HG03095 (cell line): ENCODE data around the gene PRKCZ.
"Not testable (repeated sequence)": the region's sequence is repeated elsewhere in the genome, so short reads cannot be mapped to it uniquely, and the experiment has no call there.

Experiments
- ATAC-seq: cut with Tn5 transposase; IDR thresholded peaks from one replicate; pipeline ENCODE4 v1.9.1; 2021; ENCODE audit warnings: moderate library complexity; ENCODE audit not compliant: unreplicated experiment

Gene PRKCZ

DNA sequence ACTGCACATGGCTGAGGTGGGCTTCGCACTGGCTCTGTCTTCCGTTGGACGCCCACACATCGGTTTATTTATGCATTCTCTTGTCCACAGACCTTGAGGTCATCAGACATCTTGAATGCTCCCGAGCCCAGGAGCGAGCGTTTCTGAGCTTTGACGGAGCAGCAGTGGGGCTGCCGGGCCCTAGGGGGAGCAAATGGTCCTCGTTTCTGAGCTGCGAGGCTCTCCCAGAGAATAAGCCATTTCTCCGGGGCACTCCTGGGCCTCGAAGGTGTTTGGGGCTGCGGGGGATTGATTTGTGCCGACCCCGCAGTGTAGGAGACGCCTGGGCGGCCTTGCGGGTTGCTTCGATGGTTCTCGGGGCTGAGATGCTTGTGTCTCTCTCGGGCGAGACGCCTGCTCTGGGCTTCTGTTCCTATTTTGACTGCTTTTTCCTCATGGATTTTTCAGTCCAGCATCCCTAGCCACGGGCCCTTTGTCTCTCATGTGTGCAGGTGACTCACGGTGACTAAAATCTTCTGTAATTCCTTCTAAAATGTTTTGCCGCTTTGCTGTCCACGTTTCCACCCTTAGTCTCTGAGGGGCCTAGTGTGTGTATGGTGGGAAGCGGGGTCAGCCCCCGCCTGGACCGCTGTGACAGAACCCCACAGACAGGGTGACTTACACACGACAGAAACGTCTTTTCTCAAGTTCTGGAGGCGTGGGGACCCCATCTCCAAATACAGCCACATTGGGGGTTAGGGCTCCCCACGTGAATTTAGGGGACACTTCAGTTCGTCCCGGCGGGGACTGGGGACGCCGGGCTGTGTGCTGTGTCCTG, 82.2 kb downstream of the PRKCZ start:
- no peak for ATAC-seq

DNA sequence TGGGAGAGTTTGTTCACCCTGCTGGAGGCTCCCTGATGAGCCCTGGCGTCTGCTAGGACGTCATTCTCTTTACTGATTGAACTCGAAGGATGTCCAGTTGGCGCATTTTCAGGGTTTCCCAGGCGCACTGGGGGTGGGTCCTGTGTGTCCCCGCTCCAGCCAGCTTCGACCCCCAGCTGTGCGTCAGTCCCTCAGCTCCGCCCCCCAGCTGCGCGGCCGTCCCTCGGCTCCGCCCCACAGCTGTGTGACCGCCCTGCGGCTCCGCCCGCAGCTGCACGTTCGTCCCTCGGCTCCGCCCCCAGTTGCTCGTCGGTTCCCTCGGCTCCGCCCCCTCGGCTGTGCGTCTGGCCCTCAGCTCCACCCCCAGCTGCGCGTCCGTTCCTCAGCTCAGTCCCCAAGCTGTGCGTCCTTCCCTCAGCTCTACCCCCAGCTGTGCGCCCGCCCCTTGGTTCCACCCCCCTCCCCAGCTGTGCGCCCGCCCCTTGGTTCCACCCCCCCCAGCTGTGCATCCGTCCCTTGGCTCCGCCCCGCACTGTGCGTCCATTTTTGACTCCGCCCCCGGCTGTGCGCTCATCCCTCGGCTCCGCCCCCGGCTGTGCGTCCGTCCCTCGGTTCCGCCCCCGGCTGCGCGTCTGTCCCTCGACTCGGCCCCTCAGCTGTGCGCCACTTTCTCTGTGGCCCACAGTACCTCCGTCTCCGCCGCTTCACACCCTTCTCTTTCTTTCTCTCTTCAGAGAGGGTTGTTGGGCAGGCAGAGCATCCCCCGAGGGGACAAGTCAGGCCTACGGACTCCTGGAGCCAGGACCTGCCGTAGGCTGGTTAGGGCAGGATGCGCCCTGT, 83.0 kb downstream of the PRKCZ start:
- ATAC-seq = peak; percentile 79

DNA sequence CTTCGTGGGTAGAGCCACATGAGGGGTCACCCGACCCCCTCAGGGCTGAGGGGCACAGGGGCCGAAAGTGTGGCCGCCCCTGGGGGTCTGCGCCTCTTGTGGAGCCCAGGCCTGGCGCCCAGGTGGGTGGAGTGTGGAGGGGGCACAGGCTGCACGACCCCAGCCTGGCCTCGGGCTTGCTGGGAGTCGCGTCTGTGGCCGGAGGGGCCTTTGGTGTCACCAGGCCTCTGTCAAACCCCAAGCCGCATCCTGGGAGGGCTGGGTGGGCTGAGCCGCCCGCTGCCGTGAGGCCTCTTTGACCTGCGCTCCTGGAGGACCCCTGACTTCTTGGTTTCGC, 83.6 kb downstream of the PRKCZ start:
- no peak for ATAC-seq

DNA sequence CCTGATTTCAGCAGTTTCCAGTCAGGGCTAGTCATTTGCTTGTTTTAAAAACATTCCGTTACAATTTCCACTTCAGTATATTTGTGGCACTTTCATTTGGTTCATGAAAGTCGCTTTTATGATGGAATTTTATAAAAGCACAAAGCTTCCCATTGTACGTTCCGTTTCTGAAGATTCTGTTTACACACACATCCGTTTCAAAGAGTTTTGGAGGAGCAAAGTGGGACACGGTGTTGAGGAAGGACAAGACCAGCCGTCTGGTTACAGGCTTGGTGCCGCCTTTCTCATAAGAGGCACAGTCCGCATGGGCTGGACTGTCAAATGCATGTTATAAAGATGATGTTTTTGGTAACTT, 84.0 kb downstream of the PRKCZ start:
- no peak for ATAC-seq

DNA sequence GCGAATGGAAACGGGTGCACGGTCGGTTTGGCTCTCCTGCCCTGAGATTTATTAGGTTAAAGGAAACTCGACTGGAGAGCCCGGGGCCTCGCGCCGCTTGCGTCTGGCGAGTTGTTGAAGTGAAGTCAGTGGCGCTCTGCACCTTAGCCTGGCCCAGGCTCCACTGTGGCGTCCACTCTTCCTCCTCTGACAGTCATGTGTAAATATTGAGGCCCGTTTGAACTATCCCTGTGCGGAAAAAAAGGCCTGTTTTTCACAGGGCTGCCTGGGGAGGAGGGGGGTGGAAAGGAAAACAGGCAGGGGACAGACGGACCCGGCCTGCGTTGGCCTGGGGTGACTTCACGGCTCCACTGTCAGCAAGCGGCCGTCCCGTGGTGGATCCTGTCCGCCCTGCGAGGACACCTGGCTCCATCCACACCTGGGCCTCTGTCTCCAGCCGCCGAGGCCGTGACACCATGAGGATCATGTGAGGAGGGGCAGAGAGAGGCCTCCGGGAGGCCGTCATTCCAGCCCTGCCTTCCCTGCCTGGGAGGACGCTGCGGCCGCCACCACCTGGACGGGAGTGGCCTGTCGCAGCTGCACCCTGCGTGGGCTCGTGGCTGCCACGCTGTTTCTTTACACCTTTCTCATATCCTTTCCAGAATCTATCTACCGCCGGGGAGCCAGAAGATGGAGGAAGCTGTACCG, 84.6 kb downstream of the PRKCZ start:
- ATAC-seq = no peak

DNA sequence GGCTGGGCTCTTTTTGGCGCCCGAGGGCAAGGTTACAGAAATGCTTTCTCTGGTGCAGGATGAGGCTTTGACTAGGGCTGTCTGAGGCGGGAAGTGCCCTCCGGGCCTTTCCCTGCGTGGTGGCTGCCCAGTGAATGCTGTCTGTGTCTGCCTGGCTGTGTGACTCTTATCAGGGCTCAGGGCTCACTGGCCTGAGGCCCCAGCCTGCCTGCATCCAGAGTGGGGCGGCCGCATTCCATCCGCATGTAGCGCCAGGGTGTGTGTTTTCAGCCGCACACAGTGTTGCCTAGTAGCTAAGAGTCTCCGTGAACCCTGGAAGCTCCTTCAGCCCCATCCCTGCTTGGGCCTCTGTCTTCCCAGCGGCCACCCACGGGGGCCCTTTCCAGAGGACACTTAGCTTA, 85.2 kb downstream of the PRKCZ start:
- ATAC-seq = no peak

DNA sequence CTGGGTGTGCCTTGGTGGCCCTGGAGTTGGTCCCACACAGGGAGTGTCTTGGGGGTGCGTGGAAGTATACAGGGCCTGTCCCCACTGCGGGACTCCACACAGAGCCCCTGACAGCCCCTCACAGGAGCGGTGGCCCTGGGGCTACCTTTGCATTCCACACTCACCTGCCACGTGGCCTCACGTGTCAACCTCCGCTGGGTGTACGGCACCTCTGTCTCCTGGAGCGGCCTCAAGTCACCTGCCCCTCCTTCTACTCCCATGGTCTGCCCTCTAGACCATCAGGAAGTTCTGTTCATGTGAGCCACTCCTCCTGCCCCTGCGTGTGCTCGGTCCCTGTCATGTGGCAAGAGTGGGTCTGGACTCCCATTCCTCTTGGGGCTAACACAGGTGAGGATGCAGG, 85.7 kb downstream of the PRKCZ start:
- no peak for ATAC-seq

DNA sequence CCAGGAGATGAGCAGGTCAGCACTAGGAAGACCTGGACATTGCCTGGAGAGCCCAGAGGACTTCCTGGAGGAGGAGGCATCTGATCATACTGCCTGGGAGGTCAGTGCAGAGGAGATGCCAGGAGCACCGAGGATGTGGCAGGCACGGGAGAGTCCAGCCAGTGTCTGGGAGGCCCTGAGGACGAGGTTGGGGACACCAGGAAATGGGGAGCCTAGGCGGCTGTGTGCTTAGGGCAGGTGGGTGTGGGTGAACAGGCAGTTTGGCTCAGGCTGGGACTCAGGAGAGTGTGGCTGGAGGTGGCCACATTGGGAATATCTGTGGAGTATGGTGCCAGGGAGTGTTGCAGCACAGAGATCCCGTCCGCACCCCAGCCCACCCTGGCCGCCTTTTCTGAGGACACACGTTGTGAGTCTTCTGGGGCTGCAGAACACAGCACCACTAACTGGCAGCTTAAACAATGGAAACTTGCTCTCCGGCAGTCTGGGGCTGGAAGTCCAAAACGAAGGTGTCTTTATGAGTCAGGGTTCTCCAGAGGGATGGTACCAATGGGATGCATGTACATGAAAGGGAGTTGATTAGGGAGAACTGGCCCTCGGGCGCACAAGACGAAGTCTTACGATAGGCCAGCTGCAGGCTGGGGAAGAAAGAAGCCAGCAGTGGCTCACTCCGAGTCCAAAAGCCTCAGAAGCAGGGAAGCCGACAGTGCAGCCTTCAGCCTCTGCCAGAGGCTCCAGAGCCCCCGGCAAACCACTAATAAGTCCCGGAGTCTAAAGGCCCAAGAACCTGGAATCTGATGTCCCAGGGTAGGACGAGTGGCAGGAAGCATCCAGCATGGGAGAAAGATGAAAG, 86.4 kb downstream of the PRKCZ start:
- ATAC-seq = no peak

DNA sequence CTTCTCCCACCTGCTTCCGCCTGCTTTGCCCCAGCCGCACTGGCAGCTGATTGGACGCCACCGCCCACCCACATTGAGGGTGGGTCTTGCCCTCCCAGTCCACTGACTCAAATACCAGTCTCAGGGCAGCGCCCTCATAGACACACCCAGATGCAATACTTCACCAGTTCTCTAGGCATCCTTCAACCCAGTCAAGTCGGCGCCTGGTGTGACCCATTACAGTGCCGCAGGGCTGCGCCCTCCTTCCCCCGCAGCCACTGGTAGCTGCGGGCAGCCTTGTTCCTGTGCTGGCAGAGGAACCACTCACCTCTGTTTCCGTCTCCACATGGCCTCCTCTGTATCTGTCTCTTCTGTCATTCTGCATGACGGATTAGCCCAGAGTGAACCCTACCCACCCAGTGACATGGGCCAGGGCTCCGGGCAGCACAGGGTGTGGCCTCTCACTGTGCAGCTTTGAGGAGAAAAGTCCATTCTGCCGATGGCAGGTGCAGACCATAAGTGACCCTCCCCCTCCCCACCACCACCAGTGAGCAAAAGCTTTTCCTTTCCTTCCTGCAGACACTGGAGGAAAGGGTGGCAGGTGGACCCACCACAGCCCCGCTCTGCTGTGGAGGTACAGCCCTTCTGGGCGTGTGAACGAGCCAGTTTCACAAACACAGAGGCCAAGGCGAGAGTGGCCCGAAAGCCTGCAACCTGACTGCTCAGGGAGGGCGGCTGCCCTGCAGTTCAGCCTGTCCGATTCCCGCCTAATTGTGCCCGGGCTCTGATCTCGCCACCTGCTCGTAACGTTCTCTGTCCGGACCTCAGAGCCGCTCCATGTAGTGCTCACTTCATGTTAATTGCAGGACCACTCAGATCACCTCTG, 87.3 kb downstream of the PRKCZ start:
- no peak for ATAC-seq

DNA sequence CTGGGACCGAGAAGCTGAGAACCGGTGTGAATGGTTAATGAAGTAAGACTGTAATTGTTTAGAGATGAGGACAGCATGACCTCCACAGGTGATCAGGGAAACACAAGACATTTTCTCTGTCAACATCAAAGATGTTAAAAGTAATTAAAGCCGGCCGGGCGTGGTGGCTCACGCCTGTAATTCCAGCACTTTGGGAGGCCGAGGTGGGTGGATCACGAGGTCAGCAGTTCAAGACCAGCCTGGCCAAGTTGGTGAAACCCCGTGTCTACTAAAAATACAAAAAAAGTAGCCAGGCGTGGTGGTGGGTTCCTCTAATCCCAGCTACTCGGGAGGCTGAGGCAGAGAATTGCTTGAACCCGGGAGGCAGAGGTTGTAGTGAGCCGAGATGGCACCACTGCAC, 88.9 kb downstream of the PRKCZ start:
- not testable (repeated sequence) for ATAC-seq

DNA sequence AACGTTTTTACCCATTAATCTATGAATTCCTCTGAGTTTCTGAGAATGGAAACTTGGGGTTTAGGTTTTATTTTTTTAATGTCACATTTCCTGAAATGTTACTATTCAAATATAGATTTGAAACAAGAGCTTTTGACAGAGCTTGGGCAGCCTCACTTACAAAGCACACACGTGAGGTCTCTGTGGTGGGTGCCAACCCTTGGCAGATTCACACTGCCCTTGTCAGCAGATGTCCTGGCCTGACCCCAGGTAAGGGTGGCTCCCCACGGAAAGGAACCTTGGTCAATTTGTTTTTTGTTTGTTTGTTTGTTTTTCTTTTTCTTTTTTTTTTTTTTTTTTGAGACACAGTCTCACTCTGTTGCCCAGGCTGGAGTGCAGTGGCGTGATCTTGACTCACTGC, 90.8 kb downstream of the PRKCZ start:
- no peak for ATAC-seq

DNA sequence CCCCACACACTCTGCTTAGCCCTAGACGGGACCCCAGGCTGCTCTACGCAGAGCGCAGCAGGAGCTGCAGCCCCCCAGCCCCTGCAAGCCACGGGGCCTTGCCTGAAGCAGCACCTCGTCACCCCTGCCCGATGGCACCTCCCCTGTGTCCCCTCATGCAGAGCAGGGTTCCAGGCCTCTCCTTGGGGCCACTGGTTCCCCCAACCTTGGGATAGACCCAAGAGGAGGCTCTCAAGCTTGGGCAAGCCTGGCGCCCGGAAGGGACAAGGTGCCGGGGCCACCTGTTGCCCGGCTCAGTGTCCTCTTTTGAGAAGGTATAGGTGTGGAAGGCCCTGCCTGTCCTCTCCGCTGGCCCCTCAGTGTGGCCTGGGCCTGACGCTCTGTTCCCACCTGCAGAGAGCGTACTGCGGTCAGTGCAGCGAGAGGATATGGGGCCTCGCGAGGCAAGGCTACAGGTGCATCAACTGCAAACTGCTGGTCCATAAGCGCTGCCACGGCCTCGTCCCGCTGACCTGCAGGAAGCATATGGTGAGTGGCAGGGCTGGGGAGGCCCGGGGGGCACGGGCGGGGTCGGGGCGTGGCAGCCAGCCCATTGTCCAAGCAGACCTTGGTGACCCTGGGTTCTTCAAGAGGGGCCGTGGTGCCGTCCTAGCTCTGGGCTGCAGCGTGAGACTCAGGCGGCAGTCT, 93.7 kb downstream of the PRKCZ start:
- no peak for ATAC-seq

DNA sequence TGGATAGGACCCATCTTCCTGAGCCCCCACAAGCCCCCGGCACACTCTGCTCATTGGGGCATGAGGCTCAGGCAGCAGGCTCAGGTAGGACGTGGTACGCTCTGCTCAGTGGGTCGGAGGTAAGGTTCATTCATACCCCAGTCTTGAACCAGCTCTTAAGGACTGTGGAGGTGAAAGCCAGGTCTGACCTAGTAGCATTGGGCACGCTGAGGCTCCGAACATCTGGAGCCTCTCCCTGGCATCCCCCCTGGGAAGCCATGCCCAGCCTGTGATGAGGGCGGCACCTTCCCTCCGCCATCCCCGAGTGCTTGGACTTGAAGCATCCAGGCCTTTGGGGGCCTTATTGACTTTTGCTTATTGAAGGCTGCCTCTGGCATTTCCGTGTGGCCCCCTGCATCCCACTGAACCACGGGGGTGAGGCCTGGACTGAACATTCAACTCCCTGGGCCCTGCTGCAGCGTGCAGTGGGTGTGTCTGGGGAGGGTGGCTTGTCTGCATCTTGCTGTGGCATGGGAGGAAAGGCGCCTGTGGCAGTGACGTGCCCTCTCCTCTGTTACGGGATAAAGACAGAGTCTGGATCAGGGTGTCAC, 94.4 kb downstream of the PRKCZ start:
- ATAC-seq = no peak

DNA sequence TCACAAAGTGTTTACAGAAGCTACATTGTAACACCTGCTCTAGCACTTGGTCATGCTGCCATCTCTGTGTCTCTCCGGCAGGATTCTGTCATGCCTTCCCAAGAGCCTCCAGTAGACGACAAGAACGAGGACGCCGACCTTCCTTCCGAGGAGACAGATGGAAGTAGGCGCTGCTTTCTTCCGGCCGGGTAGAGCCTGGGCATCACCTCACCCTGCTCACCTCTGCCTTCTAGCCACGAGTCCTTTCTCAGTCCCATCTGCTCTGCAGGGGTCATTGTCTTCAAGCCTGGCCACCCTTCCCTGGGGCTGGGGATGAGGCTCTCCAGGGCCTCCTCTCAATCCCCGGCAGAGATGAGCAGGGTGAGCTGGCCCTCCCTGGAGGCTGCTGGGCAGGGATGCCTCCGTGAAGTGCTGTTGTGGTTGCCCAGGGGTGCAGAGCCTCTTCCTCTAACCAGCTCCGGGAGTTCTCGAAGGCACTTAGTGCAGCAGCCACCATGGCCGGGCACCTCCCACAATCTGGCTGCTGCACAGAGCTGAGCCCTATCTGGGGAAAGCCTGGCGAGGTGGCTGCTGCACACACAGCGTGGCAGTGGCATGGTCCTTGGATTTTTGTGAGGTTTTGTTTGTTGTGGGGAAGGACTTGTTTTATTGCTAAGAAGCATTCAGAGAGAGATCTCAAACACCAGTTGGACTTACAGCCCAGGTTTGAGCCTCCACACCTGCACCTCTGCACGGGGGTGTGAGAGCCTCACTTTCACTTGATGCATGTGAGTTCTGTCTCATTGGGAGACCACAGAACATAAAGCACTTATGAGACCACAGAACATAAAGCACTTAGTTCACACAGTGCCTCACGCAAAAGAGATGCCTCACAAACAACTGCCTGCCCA, 96.0 kb downstream of the PRKCZ start:
- no peak for ATAC-seq

DNA sequence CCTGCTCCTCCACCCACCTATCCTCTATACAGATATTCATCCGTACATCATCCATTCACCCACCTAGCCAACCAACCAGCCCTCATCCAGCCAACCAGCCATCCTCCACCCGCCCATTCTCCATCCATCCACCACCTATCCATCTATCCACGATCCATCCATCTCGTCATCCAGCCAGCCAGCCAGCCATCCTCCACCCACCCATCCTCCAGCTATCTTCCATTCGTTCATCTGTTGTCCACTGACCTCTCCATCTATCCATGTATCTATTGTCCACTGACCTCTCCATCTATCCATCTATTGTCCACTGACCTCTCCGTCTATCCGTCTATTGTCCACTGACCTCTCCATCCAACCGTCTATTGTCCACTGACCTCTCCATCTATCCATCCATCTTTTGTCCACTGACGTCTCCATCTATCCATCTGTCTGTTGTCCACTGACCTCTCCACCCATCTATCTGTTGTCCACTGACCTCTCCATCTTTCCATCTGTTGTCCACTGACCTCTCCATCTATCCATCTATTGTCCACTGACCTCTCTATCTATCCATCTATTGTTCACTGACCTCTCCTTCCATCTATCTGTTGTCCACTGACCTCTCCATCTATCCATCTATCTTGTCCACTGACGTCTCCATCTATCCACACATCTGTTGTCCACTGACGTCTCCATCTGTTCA, 96.8 kb downstream of the PRKCZ start:
- no peak for ATAC-seq

DNA sequence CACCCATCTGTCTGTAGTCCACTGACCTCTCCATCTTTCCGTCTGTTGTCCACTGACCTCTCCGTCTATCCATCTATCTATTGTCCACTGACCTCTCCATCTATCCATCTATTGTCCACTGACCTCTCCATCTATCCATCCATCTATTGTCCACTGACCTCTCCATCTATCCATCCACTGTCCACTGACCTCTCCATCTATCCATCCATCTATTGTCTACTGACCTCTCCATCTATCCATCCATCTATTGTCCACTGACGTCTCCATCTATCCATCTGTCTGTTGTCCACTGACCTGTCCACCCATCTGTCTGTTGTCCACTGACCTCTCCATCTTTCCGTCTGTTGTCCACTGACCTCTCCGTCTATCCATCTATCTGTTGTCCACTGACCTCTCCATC, 97.7 kb downstream of the PRKCZ start:
- ATAC-seq = not testable (repeated sequence)

DNA sequence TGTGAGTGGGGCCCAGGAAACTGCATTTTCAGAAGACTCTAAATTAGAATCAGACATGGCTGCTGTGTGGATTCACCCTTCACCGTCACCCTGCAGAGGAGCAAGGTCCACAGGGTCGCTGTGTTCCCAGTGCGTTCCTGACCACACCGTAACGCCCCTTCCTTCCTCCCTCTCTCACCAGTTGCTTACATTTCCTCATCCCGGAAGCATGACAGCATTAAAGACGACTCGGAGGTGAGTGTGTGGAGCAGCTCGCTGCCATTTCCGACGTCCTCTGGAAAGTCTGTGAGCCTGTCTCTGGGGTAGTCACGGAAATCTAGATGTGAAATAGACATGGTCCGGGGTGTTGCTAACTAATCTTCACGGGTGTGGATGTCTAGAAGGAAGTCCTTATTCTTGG, 98.5 kb downstream of the PRKCZ start:
- no peak for ATAC-seq

DNA sequence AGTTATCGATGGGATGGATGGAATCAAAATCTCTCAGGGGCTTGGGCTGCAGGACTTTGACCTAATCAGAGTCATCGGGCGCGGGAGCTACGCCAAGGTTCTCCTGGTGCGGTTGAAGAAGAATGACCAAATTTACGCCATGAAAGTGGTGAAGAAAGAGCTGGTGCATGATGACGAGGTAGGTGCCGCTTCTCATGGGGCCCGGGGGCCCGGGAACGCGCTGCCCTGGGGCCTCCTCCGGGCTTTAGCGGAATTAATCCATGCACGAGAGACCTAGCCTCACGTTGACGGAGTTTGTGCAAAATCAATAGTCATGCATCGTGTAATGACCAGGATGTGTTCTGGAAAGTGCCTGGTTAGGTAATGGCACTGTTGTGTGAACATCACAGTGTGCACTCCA, 100.6 kb downstream of the PRKCZ start:
- ATAC-seq = no peak
